WTC11 (cell line): ENCODE measurements around the gene EPHA4. TPM values are rescaled to one million over a fixed set of nuclear protein-coding genes. Genes with fewer than 3 reads are reported as not detected.

Experiments used
- ATAC-seq: fragments of 200-7000 bp; cut with Tn5 transposase; 2 replicates; pipeline ENCODE4 v1.10.0; 2021; ENCODE audit warnings: mild to moderate bottlenecking, moderate library complexity
- CTCF ChIA-PET: fragments of 300-600 bp; sonication (Branson Sonifier 250); formaldehyde crosslinking; loops from one replicate; lab custom pipeline; 2021; ENCODE audit warnings: antibody characterized with exemption; lab: Charles Lee
- POLR2A ChIA-PET: fragments of 350-600 bp; sonication (Branson Sonifier 250); formaldehyde crosslinking; loops from one replicate; lab custom pipeline; 2021; ENCODE audit warnings: antibody characterized with exemption; lab: Charles Lee
- DNase-seq: peaks from one replicate; pipeline ENCODE4 v3.0.0; 2021; ENCODE audit warnings: low spot score
- H3K27ac Mint-ChIP-seq: 2 replicates; pipeline ENCODE4 v1.8.0; 2021; ENCODE audit warnings: mixed read lengths
- H3K27me3 Mint-ChIP-seq: 2 replicates; pipeline ENCODE4 v1.8.0; 2021; ENCODE audit warnings: low read depth, mild to moderate bottlenecking, moderate library complexity, mixed read lengths
- H3K36me3 Mint-ChIP-seq: 2 replicates; pipeline ENCODE4 v1.8.0; 2021; ENCODE audit warnings: mixed read lengths
- H3K4me1 Mint-ChIP-seq: 2 replicates; pipeline ENCODE4 v1.8.0; 2022; ENCODE audit warnings: mixed read lengths
- H3K4me3 Mint-ChIP-seq: 2 replicates; pipeline ENCODE4 v1.8.0; 2021; ENCODE audit warnings: mild to moderate bottlenecking, moderate library complexity, mixed read lengths
- H3K9me3 Mint-ChIP-seq: 2 replicates; pipeline ENCODE4 v1.8.0; 2021; ENCODE audit warnings: mixed read lengths
- ARID4B ChIP-seq: sonication (generic); formaldehyde crosslinking; IDR thresholded peaks from 2 replicates; pipeline ENCODE4 v1.8.0; 2023; ENCODE audit warnings: missing genetic modification reagents, mild to moderate bottlenecking, borderline replicate concordance
- ATF1 ChIP-seq: sonication (generic); formaldehyde crosslinking; IDR thresholded peaks from 2 replicates; pipeline ENCODE4 v1.8.1; 2023; ENCODE audit warnings: mild to moderate bottlenecking, moderate library complexity, missing genetic modification reagents
- ATF3 ChIP-seq: sonication (generic); formaldehyde crosslinking; conservative IDR thresholded peaks from 2 replicates; pipeline ENCODE4 v1.8.1; 2022; ENCODE audit warnings: mild to moderate bottlenecking, missing genetic modification reagents
- CBFB ChIP-seq: sonication (generic); formaldehyde crosslinking; IDR thresholded peaks from 2 replicates; pipeline ENCODE4 v1.8.1; 2022; ENCODE audit warnings: mild to moderate bottlenecking, low read depth, missing genetic modification reagents
- E2F4 ChIP-seq: sonication (generic); formaldehyde crosslinking; IDR thresholded peaks from 2 replicates; pipeline ENCODE4 v1.8.1; 2022; ENCODE audit warnings: low read depth, mild to moderate bottlenecking, moderate library complexity, missing genetic modification reagents, borderline replicate concordance
- ELF4 ChIP-seq: sonication (generic); formaldehyde crosslinking; IDR thresholded peaks from 2 replicates; pipeline ENCODE4 v1.8.1; 2022; ENCODE audit warnings: low read depth, mild to moderate bottlenecking, moderate library complexity, missing genetic modification reagents
- HMGA2 ChIP-seq: fragments of 250-450 bp; sonication (Bioruptor Pico); IDR thresholded peaks from 2 replicates; pipeline ENCODE4 v1.4.0; 2021; ENCODE audit warnings: mild to moderate bottlenecking, moderate library complexity
- HMGXB4 ChIP-seq: sonication (generic); formaldehyde crosslinking; IDR thresholded peaks from 2 replicates; pipeline ENCODE4 v1.8.1; 2023; ENCODE audit warnings: mild to moderate bottlenecking, moderate library complexity, missing genetic modification reagents
- NFE2L1 ChIP-seq: sonication (generic); formaldehyde crosslinking; IDR thresholded peaks from 2 replicates; pipeline ENCODE4 v1.8.1; 2023; ENCODE audit warnings: missing genetic modification reagents
- NR2C2 ChIP-seq: sonication (generic); formaldehyde crosslinking; IDR thresholded peaks from 2 replicates; pipeline ENCODE4 v1.8.0; 2022; ENCODE audit warnings: mild to moderate bottlenecking, missing genetic modification reagents
- PREB ChIP-seq: sonication (generic); formaldehyde crosslinking; IDR thresholded peaks from 2 replicates; pipeline ENCODE4 v1.8.1; 2022; ENCODE audit warnings: mild to moderate bottlenecking, missing genetic modification reagents, moderate library complexity, borderline replicate concordance
- PRRX2 ChIP-seq: fragments of 250-450 bp; sonication (Bioruptor Pico); IDR thresholded peaks from 2 replicates; pipeline ENCODE4 v1.8.0; 2021; ENCODE audit warnings: mild to moderate bottlenecking
- SMAD3 ChIP-seq: sonication (generic); formaldehyde crosslinking; IDR thresholded peaks from 2 replicates; pipeline ENCODE4 v1.8.0; 2022; ENCODE audit warnings: missing genetic modification reagents, mild to moderate bottlenecking, borderline replicate concordance
- STAT6 ChIP-seq: sonication (generic); formaldehyde crosslinking; conservative IDR thresholded peaks from 2 replicates; pipeline ENCODE4 v1.8.1; 2023; ENCODE audit warnings: mild to moderate bottlenecking, low read depth, missing genetic modification reagents, moderate library complexity
- TEAD4 ChIP-seq: sonication (generic); formaldehyde crosslinking; IDR thresholded peaks from 2 replicates; pipeline ENCODE4 v1.8.0; 2022; ENCODE audit warnings: mild to moderate bottlenecking, missing genetic modification reagents
- ZBTB43 ChIP-seq: sonication (generic); formaldehyde crosslinking; IDR thresholded peaks from 2 replicates; pipeline ENCODE4 v1.8.1; 2023; ENCODE audit warnings: mild to moderate bottlenecking, missing genetic modification reagents
- ZNF121 ChIP-seq: sonication (generic); formaldehyde crosslinking; IDR thresholded peaks from 2 replicates; pipeline ENCODE4 v1.8.0; 2023; ENCODE audit warnings: missing genetic modification reagents
- ZNF263 ChIP-seq: sonication (generic); formaldehyde crosslinking; IDR thresholded peaks from 2 replicates; pipeline ENCODE4 v1.8.1; 2022; ENCODE audit warnings: low read depth, mild to moderate bottlenecking, moderate library complexity, missing genetic modification reagents
- total RNA-seq: library from RNA; stranded (reverse); gene quantifications from 3 replicates; pipeline ENCODE4 v1.2.3, GENCODE V29; 2021

The EPHA4 gene
- total RNA-seq, 1 experiment from 2014 or later, result 11.0 TPM

GRCh38 chr2:221477714-221478484, 94.2 kb downstream of the EPHA4 start:
- Mint-ChIP-seq H3K27me3 (peaks cover 8% of the 10 kb centered on the region; the same call in 1 of the 2 replicates), H3K4me3 (no peak overlapping the region), H3K9me3 (no peaks in the 10 kb centered on the region), H3K4me1 (peaks cover 19% of the 10 kb centered on the region), H3K27ac (no peak overlapping the region), H3K36me3 (no peaks in the 10 kb centered on the region)
- no peak for DNase-seq
- ChIA-PET CTCF (interaction anchor here (0.8 to 1.7 kb wide), 6 partner anchors 10 to 96 kb away, joined by 3 to 11 read pairs (median 4); no protein-coding TSS in a partner anchor), POLR2A (no interaction called here)
- TF ChIP-seq PRRX2 (CRISPR knock-in tag), result no peak
- ATAC-seq, result no peak

GRCh38 chr2:221476195-221476594, 95.9 kb downstream of the EPHA4 start:
- TF ChIP-seq E2F4 (CRISPR knock-in tag), result no peak
- TF ChIP-seq CBFB, result no peak
- no peak for TF ChIP-seq NFE2L1
- TF ChIP-seq PREB (CRISPR knock-in tag), result no peak
- TF ChIP-seq HMGA2, result no peak
- no peak for TF ChIP-seq TEAD4 (CRISPR knock-in tag)
- no peak for TF ChIP-seq ARID4B
- TF ChIP-seq NR2C2, result no peak
- no peak for TF ChIP-seq ZBTB43 (CRISPR knock-in tag)
- no peak for TF ChIP-seq ZNF263 (CRISPR knock-in tag)
- TF ChIP-seq ZNF121, result no peak
- POLR2A ChIA-PET, result no interaction called here
- ATAC-seq, result no peak
- Mint-ChIP-seq H3K36me3 (no peaks in the 10 kb centered on the region), H3K9me3 (no peaks in the 10 kb centered on the region), H3K27me3 (peaks cover 23% of the 10 kb centered on the region), H3K4me3 (no peak overlapping the region), H3K4me1 (peaks cover 19% of the 10 kb centered on the region), H3K27ac (no peak overlapping the region)
- no peak for DNase-seq
- CTCF ChIA-PET, result no interaction called here

GRCh38 chr2:221473451-221473850, 98.7 kb downstream of the EPHA4 start:
- Mint-ChIP-seq H3K27me3 (peaks cover 51% of the 10 kb centered on the region), H3K36me3 (no peaks in the 10 kb centered on the region), H3K9me3 (no peaks in the 10 kb centered on the region), H3K4me1 (peaks cover 18% of the 10 kb centered on the region), H3K27ac (no peak overlapping the region), H3K4me3 (no peak overlapping the region)
- ATAC-seq (no peak), DNase-seq (no peak)
- TF ChIP-seq SMAD3 (CRISPR knock-in tag) (no peak), STAT6 (CRISPR knock-in tag) (no peak), HMGXB4 (CRISPR knock-in tag) (no peak), ELF4 (CRISPR knock-in tag) (no peak), ATF3 (no peak), ATF1 (no peak)
- ChIA-PET CTCF (no interaction called here), POLR2A (no interaction called here)
